ENCODE data around the gene CNKSR2. TPM values are rescaled to one million over a fixed set of nuclear protein-coding genes. Genes with fewer than 3 reads are reported as not detected.

The CNKSR2 gene
- total RNA-seq, 1 experiment from 2014 or later, result 52.9 TPM

DNA sequence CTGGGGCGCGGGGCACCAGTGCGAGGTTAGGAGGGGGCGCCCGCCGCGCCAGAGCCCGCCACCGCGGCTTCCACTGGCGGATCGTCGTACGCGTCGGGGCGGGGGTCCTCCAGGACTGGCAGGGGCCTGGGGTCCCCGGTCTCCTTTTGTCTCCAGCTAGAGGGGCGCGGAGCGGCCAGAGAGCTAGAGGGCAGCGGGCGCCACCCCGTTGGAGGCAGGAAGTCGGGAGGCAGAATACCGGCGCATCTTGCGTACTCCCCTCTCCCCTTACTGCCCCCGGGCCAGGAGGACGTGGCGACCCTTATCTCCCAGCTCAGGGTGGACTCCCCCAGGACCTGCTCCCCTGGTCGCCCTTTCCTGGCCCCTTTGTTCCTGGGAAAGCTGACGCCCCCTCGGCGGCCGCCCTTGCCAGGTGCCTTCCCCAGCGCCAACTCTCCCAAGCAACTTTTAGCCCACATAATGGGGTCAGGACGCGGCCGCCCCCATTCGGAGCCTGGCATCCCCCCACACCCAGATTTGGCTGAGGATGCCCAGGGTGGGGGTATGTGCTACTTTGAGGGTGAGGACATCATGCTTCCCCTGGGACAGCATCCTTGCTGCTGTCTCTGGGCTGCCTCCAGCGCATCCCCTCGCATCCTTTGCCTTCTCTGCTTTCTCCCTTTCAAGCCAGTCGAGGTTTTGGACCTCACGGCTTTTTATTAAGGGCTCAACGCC is 933 bp downstream of the CNKSR2 start:
- peak overlapping the region; percentile 40 for H3K18ac ChIP-seq (ENCODE audit: insufficient read length, low read depth, low read length)
- H3K27me3 Mint-ChIP-seq (ENCODE audit: low read depth), result peaks cover 21% of the 10 kb centered on the region
- H3K4me2 ChIP-seq (ENCODE audit: insufficient read depth, insufficient read length, low read length), result peak overlapping the region; percentile 87
- no peak overlapping the region for H4K5ac ChIP-seq (ENCODE audit: insufficient read length, low read depth, low read length)
- no peak overlapping the region for H2BK15ac ChIP-seq (ENCODE audit: low read depth, low read length)
- H3K9me3 Mint-ChIP-seq, result peaks cover 0 to 26% of the 10 kb centered on the region in 2 experiments; a peak in 3 of 5 replicates
- H3K27ac Mint-ChIP-seq, result peak overlapping the region in 1 of 3 experiments; percentile 81; a peak in 1 of 7 replicates
- no peak overlapping the region for H4K91ac ChIP-seq (ENCODE audit: insufficient read length, low read depth, low read length)
- H3K36me3 Mint-ChIP-seq (ENCODE audit: insufficient read depth in 1 of 3, low read depth in 3 of 3), result peaks cover 0 to 3% (median 0%) of the 10 kb centered on the region in 3 experiments; a peak in 2 of 7 replicates
- no peak overlapping the region for H3K27ac ChIP-seq (ENCODE audit: insufficient read length, low read depth, low read length)
- peak overlapping the region; percentile 94 to 96 for H3K4me3 Mint-ChIP-seq
- TF ChIP-seq, protein P1, sequence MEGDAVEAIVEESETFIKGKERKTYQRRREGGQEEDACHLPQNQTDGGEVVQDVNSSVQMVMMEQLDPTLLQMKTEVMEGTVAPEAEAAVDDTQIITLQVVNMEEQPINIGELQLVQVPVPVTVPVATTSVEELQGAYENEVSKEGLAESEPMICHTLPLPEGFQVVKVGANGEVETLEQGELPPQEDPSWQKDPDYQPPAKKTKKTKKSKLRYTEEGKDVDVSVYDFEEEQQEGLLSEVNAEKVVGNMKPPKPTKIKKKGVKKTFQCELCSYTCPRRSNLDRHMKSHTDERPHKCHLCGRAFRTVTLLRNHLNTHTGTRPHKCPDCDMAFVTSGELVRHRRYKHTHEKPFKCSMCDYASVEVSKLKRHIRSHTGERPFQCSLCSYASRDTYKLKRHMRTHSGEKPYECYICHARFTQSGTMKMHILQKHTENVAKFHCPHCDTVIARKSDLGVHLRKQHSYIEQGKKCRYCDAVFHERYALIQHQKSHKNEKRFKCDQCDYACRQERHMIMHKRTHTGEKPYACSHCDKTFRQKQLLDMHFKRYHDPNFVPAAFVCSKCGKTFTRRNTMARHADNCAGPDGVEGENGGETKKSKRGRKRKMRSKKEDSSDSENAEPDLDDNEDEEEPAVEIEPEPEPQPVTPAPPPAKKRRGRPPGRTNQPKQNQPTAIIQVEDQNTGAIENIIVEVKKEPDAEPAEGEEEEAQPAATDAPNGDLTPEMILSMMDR (conservative IDR thresholded peaks at IDR 0.05), result no peak
- no peaks in the 10 kb centered on the region for H3K27me3 ChIP-seq (ENCODE audit: insufficient read depth, low read length)
- no peaks in the 10 kb centered on the region for H3K4me1 ChIP-seq (ENCODE audit: insufficient read depth, low read length)
- no peak overlapping the region for H2AFZ ChIP-seq (ENCODE audit: low read length)
- no peak overlapping the region for H4K8ac ChIP-seq (replicated peaks; ENCODE audit: insufficient read length, low read depth, low read length)
- no peak overlapping the region for H2AK5ac ChIP-seq (ENCODE audit: insufficient read length, low read length)
- H3K56ac ChIP-seq (ENCODE audit: insufficient read length, low read depth, low read length), result no peak overlapping the region
- H3T11ph ChIP-seq (ENCODE audit: low read length), result no peak overlapping the region
- no peak overlapping the region for H2BK5ac ChIP-seq (ENCODE audit: insufficient read length, low read length)
- peaks cover 15% of the 10 kb centered on the region for H3K23me2 ChIP-seq (ENCODE audit: insufficient read length, low read depth, low read length, poor library complexity, severe bottlenecking)
- no peak overlapping the region for H2BK20ac ChIP-seq (ENCODE audit: low read depth, low read length, poor library complexity, severe bottlenecking)
- no peak overlapping the region for H3K4ac ChIP-seq (ENCODE audit: low read depth, low read length)
- no peaks in the 10 kb centered on the region for H3K9me3 ChIP-seq (ENCODE audit: control insufficient read depth, low read depth, low read length)
- no peak overlapping the region for H2BK120ac ChIP-seq (ENCODE audit: low read depth, low read length, poor library complexity, severe bottlenecking)
- H4K20me1 ChIP-seq (ENCODE audit: control insufficient read depth, insufficient read depth, insufficient read length), result no peaks in the 10 kb centered on the region
- H2BK12ac ChIP-seq (ENCODE audit: insufficient read length, low read depth, low read length), result no peak overlapping the region
- WGBS (ENCODE audit: extremely low coverage, insufficient read length, low lambda C conversion rate), result no CpG with 5 or more reads among the region's 46 CpGs
- DNase-seq, result peak; percentile 31
- no peak overlapping the region for H3K9ac ChIP-seq (ENCODE audit: extremely low read depth, insufficient read length, low read length)
- H3K14ac ChIP-seq (ENCODE audit: insufficient read depth, low read length), result no peak overlapping the region; the same call in 1 of the 2 replicates
- no peaks in the 10 kb centered on the region for H3K79me1 ChIP-seq (ENCODE audit: insufficient read depth, low read depth, low read length, poor library complexity, severe bottlenecking)
- no peak overlapping the region for H3K23ac ChIP-seq (ENCODE audit: insufficient read length, low read depth, low read length)
- H3K4me1 Mint-ChIP-seq, result peaks cover 18 to 45% of the 10 kb centered on the region in 2 experiments
- no peaks in the 10 kb centered on the region for H3K79me2 ChIP-seq (ENCODE audit: insufficient read depth, low read length)
